ENCODE results near the gene CAMTA1.

CAMTA1 gene

GRCh38 chr1:6874298-6874697 lies 89.0 kb downstream of the CAMTA1 start:
- H3K4me1 ChIP-seq (ENCODE audit: control insufficient read depth, insufficient read depth, low read length), result peaks cover 15% of the 10 kb centered on the region
- H3K27ac ChIP-seq (ENCODE audit: low read depth, low read length), result no peak overlapping the region
- peaks cover 12% of the 10 kb centered on the region; the same call in 1 of the 2 replicates for H3K36me3 ChIP-seq (ENCODE audit: control insufficient read depth, insufficient read depth, low read length)

GRCh38 chr1:6880951-6881690 lies 95.9 kb downstream of the CAMTA1 start:
- Histone ChIP-seq H3K4me1 (ENCODE audit: control insufficient read depth, insufficient read depth, low read length) (no peaks in the 10 kb centered on the region), H3K9me3 (ENCODE audit: control insufficient read depth, insufficient read depth, low read depth, low read length) (no peaks in the 10 kb centered on the region), H3K36me3 (ENCODE audit: control insufficient read depth, insufficient read depth, low read length) (no peaks in the 10 kb centered on the region), H3K27ac (ENCODE audit: low read depth, low read length) (no peak overlapping the region), H3K9ac (ENCODE audit: low read length) (no peak overlapping the region), H3K4me3 (ENCODE audit: low read depth, low read length) (no peak overlapping the region), H3K27me3 (ENCODE audit: control insufficient read depth, insufficient read depth, low read length) (no peaks in the 10 kb centered on the region)

More at GRCh38 chr1:6874298-6874697, 89.0 kb downstream of the CAMTA1 start:
- Histone ChIP-seq H3K4me3 (ENCODE audit: low read depth, low read length) (no peak overlapping the region), H3K9ac (ENCODE audit: low read length) (no peak overlapping the region), H3K27me3 (ENCODE audit: control insufficient read depth, insufficient read depth, low read length) (no peaks in the 10 kb centered on the region), H3K9me3 (ENCODE audit: control insufficient read depth, insufficient read depth, low read depth, low read length) (no peaks in the 10 kb centered on the region)

- no peak overlapping the region for H3K4me3 ChIP-seq (ENCODE audit: low read depth, low read length)
- no peaks in the 10 kb centered on the region for H3K9me3 ChIP-seq (ENCODE audit: control insufficient read depth, insufficient read depth, low read depth, low read length)
- H3K36me3 ChIP-seq (ENCODE audit: control insufficient read depth, insufficient read depth, low read length), result no peaks in the 10 kb centered on the region
- H3K4me1 ChIP-seq (ENCODE audit: control insufficient read depth, insufficient read depth, low read length), result no peaks in the 10 kb centered on the region
- no peak overlapping the region for H3K27ac ChIP-seq (ENCODE audit: low read depth, low read length)
- no peaks in the 10 kb centered on the region for H3K27me3 ChIP-seq (ENCODE audit: control insufficient read depth, insufficient read depth, low read length)
- no peak overlapping the region for H3K9ac ChIP-seq (ENCODE audit: low read length)
Observed at GRCh38 chr1:6882414-6882813, 97.2 kb downstream of the CAMTA1 start.

GRCh38 chr1:6884652-6885153 lies 99.4 kb downstream of the CAMTA1 start:
- H3K4me3 ChIP-seq (ENCODE audit: low read depth, low read length), result no peak overlapping the region
- no peaks in the 10 kb centered on the region for H3K27me3 ChIP-seq (ENCODE audit: control insufficient read depth, insufficient read depth, low read length)
- H3K4me1 ChIP-seq (ENCODE audit: control insufficient read depth, insufficient read depth, low read length), result no peaks in the 10 kb centered on the region
- H3K36me3 ChIP-seq (ENCODE audit: control insufficient read depth, insufficient read depth, low read length), result no peaks in the 10 kb centered on the region
- no peak overlapping the region for H3K9ac ChIP-seq (ENCODE audit: low read length)
- no peaks in the 10 kb centered on the region for H3K9me3 ChIP-seq (ENCODE audit: control insufficient read depth, insufficient read depth, low read depth, low read length)
- no peak overlapping the region for H3K27ac ChIP-seq (ENCODE audit: low read depth, low read length)

- Histone ChIP-seq H3K9ac (ENCODE audit: low read length) (no peak overlapping the region), H3K4me1 (ENCODE audit: control insufficient read depth, insufficient read depth, low read length) (no peaks in the 10 kb centered on the region), H3K27ac (ENCODE audit: low read depth, low read length) (no peak overlapping the region), H3K9me3 (ENCODE audit: control insufficient read depth, insufficient read depth, low read depth, low read length) (no peaks in the 10 kb centered on the region), H3K4me3 (ENCODE audit: low read depth, low read length) (no peak overlapping the region), H3K27me3 (ENCODE audit: control insufficient read depth, insufficient read depth, low read length) (no peaks in the 10 kb centered on the region), H3K36me3 (ENCODE audit: control insufficient read depth, insufficient read depth, low read length) (no peaks in the 10 kb centered on the region)
Observed at GRCh38 chr1:6885426-6885825, 100.2 kb downstream of the CAMTA1 start.

- Histone ChIP-seq H3K9ac (ENCODE audit: low read length) (no peak overlapping the region), H3K4me1 (ENCODE audit: control insufficient read depth, insufficient read depth, low read length) (no peaks in the 10 kb centered on the region), H3K36me3 (ENCODE audit: control insufficient read depth, insufficient read depth, low read length) (no peaks in the 10 kb centered on the region), H3K27ac (ENCODE audit: low read depth, low read length) (no peak overlapping the region), H3K27me3 (ENCODE audit: control insufficient read depth, insufficient read depth, low read length) (no peaks in the 10 kb centered on the region), H3K4me3 (ENCODE audit: low read depth, low read length) (no peak overlapping the region), H3K9me3 (ENCODE audit: control insufficient read depth, insufficient read depth, low read depth, low read length) (no peaks in the 10 kb centered on the region)
Observed at GRCh38 chr1:6886523-6886922, 101.3 kb downstream of the CAMTA1 start.

GRCh38 chr1:6888268-6888667 lies 103.0 kb downstream of the CAMTA1 start:
- Histone ChIP-seq H3K27me3 (ENCODE audit: control insufficient read depth, insufficient read depth, low read length) (no peaks in the 10 kb centered on the region), H3K36me3 (ENCODE audit: control insufficient read depth, insufficient read depth, low read length) (no peaks in the 10 kb centered on the region), H3K4me3 (ENCODE audit: low read depth, low read length) (no peak overlapping the region), H3K27ac (ENCODE audit: low read depth, low read length) (no peak overlapping the region), H3K4me1 (ENCODE audit: control insufficient read depth, insufficient read depth, low read length) (no peaks in the 10 kb centered on the region), H3K9ac (ENCODE audit: low read length) (no peak overlapping the region), H3K9me3 (ENCODE audit: control insufficient read depth, insufficient read depth, low read depth, low read length) (no peaks in the 10 kb centered on the region)

- Histone ChIP-seq H3K4me3 (ENCODE audit: low read depth, low read length) (no peak overlapping the region), H3K36me3 (ENCODE audit: control insufficient read depth, insufficient read depth, low read length) (no peaks in the 10 kb centered on the region), H3K4me1 (ENCODE audit: control insufficient read depth, insufficient read depth, low read length) (no peaks in the 10 kb centered on the region), H3K27me3 (ENCODE audit: control insufficient read depth, insufficient read depth, low read length) (no peaks in the 10 kb centered on the region), H3K9ac (ENCODE audit: low read length) (no peak overlapping the region), H3K27ac (ENCODE audit: low read depth, low read length) (no peak overlapping the region), H3K9me3 (ENCODE audit: control insufficient read depth, insufficient read depth, low read depth, low read length) (no peaks in the 10 kb centered on the region)
Observed at GRCh38 chr1:6888870-6889269, 103.6 kb downstream of the CAMTA1 start.

- H3K27me3 ChIP-seq (ENCODE audit: control insufficient read depth, insufficient read depth, low read length), result no peaks in the 10 kb centered on the region
- H3K4me3 ChIP-seq (ENCODE audit: low read depth, low read length), result no peak overlapping the region
Observed at GRCh38 chr1:6889875-6890480, 104.7 kb downstream of the CAMTA1 start.

GRCh38 chr1:6890686-6891085 lies 105.4 kb downstream of the CAMTA1 start:
- Histone ChIP-seq H3K4me1 (ENCODE audit: control insufficient read depth, insufficient read depth, low read length) (no peaks in the 10 kb centered on the region), H3K36me3 (ENCODE audit: control insufficient read depth, insufficient read depth, low read length) (no peaks in the 10 kb centered on the region), H3K9me3 (ENCODE audit: control insufficient read depth, insufficient read depth, low read depth, low read length) (no peaks in the 10 kb centered on the region), H3K9ac (ENCODE audit: low read length) (no peak overlapping the region), H3K4me3 (ENCODE audit: low read depth, low read length) (no peak overlapping the region), H3K27ac (ENCODE audit: low read depth, low read length) (no peak overlapping the region), H3K27me3 (ENCODE audit: control insufficient read depth, insufficient read depth, low read length) (no peaks in the 10 kb centered on the region)

More at GRCh38 chr1:6889875-6890480, 104.7 kb downstream of the CAMTA1 start:
- Histone ChIP-seq H3K36me3 (ENCODE audit: control insufficient read depth, insufficient read depth, low read length) (no peaks in the 10 kb centered on the region), H3K4me1 (ENCODE audit: control insufficient read depth, insufficient read depth, low read length) (no peaks in the 10 kb centered on the region), H3K9me3 (ENCODE audit: control insufficient read depth, insufficient read depth, low read depth, low read length) (no peaks in the 10 kb centered on the region), H3K27ac (ENCODE audit: low read depth, low read length) (no peak overlapping the region), H3K9ac (ENCODE audit: low read length) (no peak overlapping the region)

GRCh38 chr1:6891781-6892579 lies 106.7 kb downstream of the CAMTA1 start:
- no peaks in the 10 kb centered on the region for H3K27me3 ChIP-seq (ENCODE audit: control insufficient read depth, insufficient read depth, low read length)
- no peak overlapping the region for H3K27ac ChIP-seq (ENCODE audit: low read depth, low read length)
- no peak overlapping the region for H3K9ac ChIP-seq (ENCODE audit: low read length)

More at GRCh38 chr1:6891781-6892579, 106.7 kb downstream of the CAMTA1 start:
- Histone ChIP-seq H3K36me3 (ENCODE audit: control insufficient read depth, insufficient read depth, low read length) (no peaks in the 10 kb centered on the region), H3K4me3 (ENCODE audit: low read depth, low read length) (no peak overlapping the region), H3K4me1 (ENCODE audit: control insufficient read depth, insufficient read depth, low read length) (no peaks in the 10 kb centered on the region), H3K9me3 (ENCODE audit: control insufficient read depth, insufficient read depth, low read depth, low read length) (no peaks in the 10 kb centered on the region)
